PC-3 (cell line): ENCODE measurements around the gene VPS26C.

Experiments
- CTCF ChIP-seq: fragments of 300-600 bp; sonication (generic); conservative IDR thresholded peaks from 2 replicates; pipeline ENCODE4 v1.5.1; 2017; ENCODE audit warnings: antibody characterized with exemption, low read depth, mild to moderate bottlenecking, low read length
- EZH2phosphoT487 ChIP-seq: fragments of 300-600 bp; sonication (generic); IDR thresholded peaks from 2 replicates; pipeline ENCODE4 v1.6.1; 2018; ENCODE audit warnings: mild to moderate bottlenecking, antibody characterized with exemption, low read length, borderline replicate concordance

- TF ChIP-seq CTCF (no peak), EZH2phosphoT487 (no peak)
Observed at GRCh38 chr21:37184784-37185593, 82.1 kb downstream of the VPS26C start.
